Urinary bladder (tissue), 2 donors: Measurements from ENCODE around the gene SLC12A5. TPM values are rescaled to one million over a fixed set of nuclear protein-coding genes. Genes with fewer than 3 reads are reported as not detected.

Experiments used
- polyA plus RNA-seq: library from polyadenylated mRNA; stranded (reverse); fragments of 200-250 nt; gene quantifications from one replicate; pipeline ENCODE4 v1.2.3, GENCODE V29; 2013
- total RNA-seq: library from RNA; depleted of rRNA; stranded (reverse); fragments of >200 nt; gene quantifications from one replicate; pipeline ENCODE4 v1.2.3, GENCODE V29; 2014
- donor health status: healthy.

The SLC12A5 gene
- total and polyA plus RNA-seq, 2 donors = 0.69 to 1.5 TPM

Other genes with a start within 250 kb of the SLC12A5 start
- 0.90 TPM for gene WFDC3, start 237.3 kb upstream of the SLC12A5 start, total RNA-seq
- 31.5 TPM for gene WFDC3, start 237.3 kb upstream of the SLC12A5 start, polyA plus RNA-seq
- gene DNTTIP1, start 237.3 kb upstream of the SLC12A5 start, total RNA-seq = 8.1 TPM
- gene DNTTIP1, start 237.3 kb upstream of the SLC12A5 start, polyA plus RNA-seq = 67.0 TPM
- gene UBE2C, start 216.6 kb upstream of the SLC12A5 start, total RNA-seq = 15.6 TPM
- 2.2 TPM for gene UBE2C, start 216.6 kb upstream of the SLC12A5 start, polyA plus RNA-seq
- 23.2 TPM for gene TNNC2, start 201.9 kb upstream of the SLC12A5 start, total RNA-seq
- 4.1 TPM for gene TNNC2, start 201.9 kb upstream of the SLC12A5 start, polyA plus RNA-seq
- 33.5 TPM for gene SNX21, start 195.4 kb upstream of the SLC12A5 start, total RNA-seq
- gene SNX21, start 195.4 kb upstream of the SLC12A5 start, polyA plus RNA-seq = 93.2 TPM
- gene ACOT8, start 171.8 kb upstream of the SLC12A5 start, total RNA-seq = 13.1 TPM
- 29.5 TPM for gene ACOT8, start 171.8 kb upstream of the SLC12A5 start, polyA plus RNA-seq
- 5.6 TPM for gene ZSWIM3, start 171.6 kb upstream of the SLC12A5 start, total RNA-seq
- 2.7 TPM for gene ZSWIM3, start 171.6 kb upstream of the SLC12A5 start, polyA plus RNA-seq
- 4.6 TPM for gene ZSWIM1, start 148.0 kb upstream of the SLC12A5 start, total RNA-seq
- gene ZSWIM1, start 148.0 kb upstream of the SLC12A5 start, polyA plus RNA-seq = 6.9 TPM
- gene SPATA25, start 141.6 kb upstream of the SLC12A5 start, total RNA-seq = 1.7 TPM
- gene SPATA25, start 141.6 kb upstream of the SLC12A5 start, polyA plus RNA-seq = 3.8 TPM
- 4.8 TPM for gene NEURL2, start 138.0 kb upstream of the SLC12A5 start, total RNA-seq
- gene NEURL2, start 138.0 kb upstream of the SLC12A5 start, polyA plus RNA-seq = 11.7 TPM
- gene CTSA, start 137.9 kb upstream of the SLC12A5 start, total RNA-seq = 31.7 TPM
- 129 TPM for gene CTSA, start 137.9 kb upstream of the SLC12A5 start, polyA plus RNA-seq
- gene PLTP, start 117.1 kb upstream of the SLC12A5 start, total RNA-seq = 51.5 TPM
- 221 TPM for gene PLTP, start 117.1 kb upstream of the SLC12A5 start, polyA plus RNA-seq
- gene PCIF1, start 94.5 kb upstream of the SLC12A5 start, total RNA-seq = 11.5 TPM
- 44.0 TPM for gene PCIF1, start 94.5 kb upstream of the SLC12A5 start, polyA plus RNA-seq
- gene ZNF335, start 57.0 kb upstream of the SLC12A5 start, total RNA-seq = 11.9 TPM
- 12.4 TPM for gene ZNF335, start 57.0 kb upstream of the SLC12A5 start, polyA plus RNA-seq
- 1.9 TPM for gene MMP9, start 20.3 kb upstream of the SLC12A5 start, total RNA-seq
- 2.1 TPM for gene MMP9, start 20.3 kb upstream of the SLC12A5 start, polyA plus RNA-seq
- 13.2 TPM for gene NCOA5, start 60.7 kb downstream of the SLC12A5 start, total RNA-seq
- gene NCOA5, start 60.7 kb downstream of the SLC12A5 start, polyA plus RNA-seq = 21.9 TPM
- 3.1 TPM for gene CD40, start 89.1 kb downstream of the SLC12A5 start, total RNA-seq
- 21.3 TPM for gene CD40, start 89.1 kb downstream of the SLC12A5 start, polyA plus RNA-seq